Measurements from ENCODE around the gene SYNPO2L. TPM values are rescaled to one million over a fixed set of nuclear protein-coding genes. Genes with fewer than 3 reads are reported as not detected.
A peak's percentile ranks its signal among the peaks of the same experiment; 100 is the strongest.

Gene SYNPO2L
- total RNA-seq, 4 donors from 2014 or later, result 0.14 to 4.5 TPM; not detected in 2

- peaks cover 0 to 32% (median 16%) of the 10 kb centered on the region in 4 donors for H3K4me1 ChIP-seq
- intact Hi-C loops (cut with DNase I; ENCODE audit: low total_unique reads), result no loop called here
- no peaks in the 10 kb centered on the region for H3K36me3 ChIP-seq
- no peak for DNase-seq
- H3K9me3 ChIP-seq, result no peaks in the 10 kb centered on the region
- 59 to 74% methylated on average over 3 of the region's 3 CpGs for WGBS, 2 donors (ENCODE audit: low coverage in 1 of 2)
- H3K27me3 ChIP-seq, result no peaks in the 10 kb centered on the region
- in situ Hi-C loops (cut with MboI; ENCODE audit: low pct_ligation_motif_present in 1 of 4, low pct_unique_long_range_greater_than_20kb in 1 of 4, low sequenced_read_pairs in 3 of 4), result loop anchor here in 1 of 4 donors (25.0 kb wide), 1 partner anchor 383 kb away; the partner anchor contains the start of gene MRPS16
- no peak overlapping the region for H3K27ac ChIP-seq
- no peak for TF ChIP-seq CTCF (IDR thresholded peaks at IDR 0.05)
- no peak for TF ChIP-seq POLR2A (IDR thresholded peaks at IDR 0.05)
- TF ChIP-seq POLR2AphosphoS5 (IDR thresholded peaks at IDR 0.05), result no peak
- no peak for TF ChIP-seq EP300 (IDR thresholded peaks at IDR 0.05; ENCODE audit: low read depth)
- H3K4me3 ChIP-seq, result no peak overlapping the region
Measured at GRCh38 chr10:73645251-73645650, 10.6 kb downstream of the SYNPO2L start.

GRCh38 chr10:73644767-73645166, 11.1 kb downstream of the SYNPO2L start:
- Histone ChIP-seq H3K9me3 (no peaks in the 10 kb centered on the region), H3K36me3 (no peaks in the 10 kb centered on the region), H3K27ac (no peak overlapping the region), H3K27me3 (no peaks in the 10 kb centered on the region), H3K4me3 (no peak overlapping the region), H3K4me1 (peaks cover 0 to 32% (median 16%) of the 10 kb centered on the region in 4 donors)
- in situ Hi-C loops (cut with MboI; ENCODE audit: low pct_ligation_motif_present in 1 of 4, low pct_unique_long_range_greater_than_20kb in 1 of 4, low sequenced_read_pairs in 3 of 4), result loop anchor here (5.0 to 25.0 kb wide), 3 partner anchors 112 to 382 kb away; partner anchors contain the start of gene MRPS16 (in 1 of the 4)
- TF ChIP-seq POLR2AphosphoS5 (IDR thresholded peaks at IDR 0.05) (no peak), EP300 (IDR thresholded peaks at IDR 0.05; ENCODE audit: low read depth) (no peak)
- DNase-seq, result no peak
- intact Hi-C loops (cut with DNase I; ENCODE audit: low total_unique reads), result no loop called here
- WGBS, 2 donors (ENCODE audit: low coverage in 1 of 2), result 50 to 63% methylated on average over 1 of the region's 1 CpG

GRCh38 chr10:73644015-73644743, 11.7 kb downstream of the SYNPO2L start:
- Histone ChIP-seq H3K4me1 (peaks cover 0 to 32% (median 16%) of the 10 kb centered on the region in 4 donors), H3K9me3 (no peaks in the 10 kb centered on the region), H3K27ac (no peak overlapping the region), H3K27me3 (no peaks in the 10 kb centered on the region), H3K4me3 (no peak overlapping the region), H3K36me3 (no peaks in the 10 kb centered on the region)
- WGBS, 2 donors (ENCODE audit: low coverage in 1 of 2), result 24 to 35% methylated on average over 2 to 5 of the region's 5 CpGs
- peak; percentile 82 to 97 (median 88) for TF ChIP-seq CTCF (IDR thresholded peaks at IDR 0.05)
- no peak for TF ChIP-seq EP300 (IDR thresholded peaks at IDR 0.05; ENCODE audit: low read depth)
- DNase-seq, result peak; percentile 64
- in situ Hi-C loops (cut with MboI; ENCODE audit: low pct_ligation_motif_present in 1 of 4, low pct_unique_long_range_greater_than_20kb in 1 of 4, low sequenced_read_pairs in 3 of 4) (loop anchor here (5.0 to 25.0 kb wide), 3 partner anchors 112 to 382 kb away; partner anchors contain the start of gene MRPS16 (in 1 of the 4)), intact Hi-C loops (cut with DNase I; ENCODE audit: low total_unique reads) (no loop called here)

- Histone ChIP-seq H3K36me3 (no peaks in the 10 kb centered on the region), H3K27ac (no peak overlapping the region), H3K4me1 (peaks cover 0 to 30% (median 15%) of the 10 kb centered on the region in 4 donors), H3K4me3 (no peak overlapping the region), H3K9me3 (no peaks in the 10 kb centered on the region), H3K27me3 (no peaks in the 10 kb centered on the region)
- intact Hi-C loops (cut with DNase I; ENCODE audit: low total_unique reads) (loop anchor here (2.0 kb wide), 1 partner anchor 113 kb away; no protein-coding TSS in a partner anchor), in situ Hi-C loops (cut with MboI; ENCODE audit: low pct_ligation_motif_present in 1 of 4, low pct_unique_long_range_greater_than_20kb in 1 of 4, low sequenced_read_pairs in 3 of 4) (loop anchor here (5.0 to 25.0 kb wide), 3 partner anchors 111 to 381 kb away; partner anchors contain the start of gene MRPS16 (in 1 of the 4))
- DNase-seq, result no peak
- 86 to 100% methylated on average over 1 to 2 of the region's 2 CpGs for WGBS, 2 donors (ENCODE audit: low coverage in 1 of 2)
- TF ChIP-seq POLR2A (IDR thresholded peaks at IDR 0.05) (no peak), POLR2AphosphoS5 (IDR thresholded peaks at IDR 0.05) (no peak), EP300 (IDR thresholded peaks at IDR 0.05; ENCODE audit: low read depth) (no peak), CTCF (IDR thresholded peaks at IDR 0.05) (no peak)
Measured at GRCh38 chr10:73643362-73643761, 12.5 kb downstream of the SYNPO2L start.

All from transverse colon (tissue), 4 donors.